ENCODE results near the gene VSX2. TPM values are rescaled to one million over a fixed set of nuclear protein-coding genes. Genes with fewer than 3 reads are reported as not detected.
"Not testable (repeated sequence)": the region's sequence is repeated elsewhere in the genome, so short reads cannot be mapped to it uniquely, and the experiment has no call there.

The VSX2 gene
- total RNA-seq, 3 donors from 2014 or later = not detected

GRCh38 chr14:74263921-74264320 is 24.7 kb downstream of the VSX2 start:
- ATAC-seq (no peak), DNase-seq (no peak)
- Histone ChIP-seq H3K9me3 (no peaks in the 10 kb centered on the region), H3K4me3 (no peak overlapping the region), H3K36me3 (ENCODE audit: low read depth) (no peaks in the 10 kb centered on the region), H3K4me1 (ENCODE audit: low read depth) (no peaks in the 10 kb centered on the region)
- intact Hi-C loops (cut with DNase I, micrococcal nuclease) = no loop called here
- no peak for TF ChIP-seq CTCF (IDR thresholded peaks at IDR 0.05)

- H3K4me1 ChIP-seq (ENCODE audit: low read depth) = no peaks in the 10 kb centered on the region
- ATAC-seq (peak; percentile 80), DNase-seq (peak in 1 of 3 donors; percentile 22)
- no peaks in the 10 kb centered on the region for H3K9me3 ChIP-seq
- H3K4me3 ChIP-seq = no peak overlapping the region
- H3K36me3 ChIP-seq (ENCODE audit: low read depth) = no peaks in the 10 kb centered on the region
- intact Hi-C loops (cut with DNase I, micrococcal nuclease) = no loop called here
- no peak for TF ChIP-seq CTCF (IDR thresholded peaks at IDR 0.05)
Observed at GRCh38 chr14:74265301-74265965, 26.2 kb downstream of the VSX2 start.

- DNase-seq = no peak
- no peak overlapping the region for H3K4me3 ChIP-seq
- H3K9me3 ChIP-seq = no peaks in the 10 kb centered on the region
- H3K36me3 ChIP-seq (ENCODE audit: low read depth) = no peaks in the 10 kb centered on the region
- no peak for ATAC-seq
- no peaks in the 10 kb centered on the region for H3K4me1 ChIP-seq (ENCODE audit: low read depth)
- TF ChIP-seq CTCF (IDR thresholded peaks at IDR 0.05) = no peak
- intact Hi-C loops (cut with DNase I, micrococcal nuclease) = no loop called here
Observed at GRCh38 chr14:74267588-74267987, 28.3 kb downstream of the VSX2 start.

GRCh38 chr14:74270382-74271177 is 31.3 kb downstream of the VSX2 start:
- not testable (repeated sequence) for DNase-seq

GRCh38 chr14:74271365-74271764 is 32.1 kb downstream of the VSX2 start:
- no peaks in the 10 kb centered on the region for H3K9me3 ChIP-seq
- H3K4me1 ChIP-seq (ENCODE audit: low read depth) = no peaks in the 10 kb centered on the region
- H3K4me3 ChIP-seq = no peak overlapping the region
- H3K36me3 ChIP-seq (ENCODE audit: low read depth) = no peaks in the 10 kb centered on the region
- no peak for ATAC-seq
- intact Hi-C loops (cut with DNase I, micrococcal nuclease) = no loop called here
- no peak for TF ChIP-seq CTCF (IDR thresholded peaks at IDR 0.05)
- no peak for DNase-seq

More at GRCh38 chr14:74270382-74271177, 31.3 kb downstream of the VSX2 start:
- H3K4me1 ChIP-seq (ENCODE audit: low read depth); H3K9me3 ChIP-seq; H3K4me3 ChIP-seq; ATAC-seq; H3K36me3 ChIP-seq (ENCODE audit: low read depth); intact Hi-C loops (cut with DNase I, micrococcal nuclease): not testable (repeated sequence)

- Histone ChIP-seq H3K4me1 (ENCODE audit: low read depth) (no peaks in the 10 kb centered on the region), H3K36me3 (ENCODE audit: low read depth) (no peaks in the 10 kb centered on the region), H3K4me3 (no peak overlapping the region), H3K9me3 (peaks cover 2% of the 10 kb centered on the region)
- intact Hi-C loops (cut with DNase I, micrococcal nuclease) = no loop called here
- no peak for TF ChIP-seq CTCF (IDR thresholded peaks at IDR 0.05)
- DNase-seq (no peak), ATAC-seq (no peak)
Observed at GRCh38 chr14:74275241-74275841, 36.1 kb downstream of the VSX2 start.

Measured in mucosa of descending colon (tissue), 3 donors.